ENCODE measurements around the gene ZBTB48.
A peak's percentile ranks its signal among the peaks of the same experiment; 100 is the strongest.
"Not testable (repeated sequence)": the region's sequence is repeated elsewhere in the genome, so short reads cannot be mapped to it uniquely, and the experiment has no call there.

Gene ZBTB48

GRCh38 chr1:6579374-6580118, at the start of gene ZBTB48:
Gene ZBTB48 (plus strand): TSS chr1:6579994. CDS start chr1:6580610, 616 bp downstream.
- DNase-seq: peak; percentile 97

GRCh38 chr1:6530504-6531160, 49.2 kb upstream of the ZBTB48 start:
- DNase-seq: no peak

- DNase-seq: no peak
Observed at GRCh38 chr1:6531996-6532395, 47.8 kb upstream of the ZBTB48 start.

- no peak for DNase-seq
Observed at GRCh38 chr1:6534248-6534822, 45.5 kb upstream of the ZBTB48 start.

GRCh38 chr1:6535214-6535613, 44.6 kb upstream of the ZBTB48 start:
- no peak for DNase-seq

GRCh38 chr1:6536291-6536690, 43.5 kb upstream of the ZBTB48 start:
- DNase-seq: no peak

- peak; percentile 52 for DNase-seq
Observed at GRCh38 chr1:6538956-6539355, 40.8 kb upstream of the ZBTB48 start.

- DNase-seq: peak; percentile 77
Observed at GRCh38 chr1:6544831-6545230, 35.0 kb upstream of the ZBTB48 start.

- DNase-seq: peak; percentile 12
Observed at GRCh38 chr1:6545276-6546112, 34.3 kb upstream of the ZBTB48 start.

GRCh38 chr1:6546326-6546725, 33.5 kb upstream of the ZBTB48 start:
- no peak for DNase-seq

- DNase-seq: peak; percentile 15
Observed at GRCh38 chr1:6547301-6547700, 32.5 kb upstream of the ZBTB48 start.

GRCh38 chr1:6554031-6554906, 25.5 kb upstream of the ZBTB48 start, which contains the start of gene NOL9:
Gene NOL9 (minus strand): TSS chr1:6554513. CDS start chr1:6554502, 11 bp downstream.
- DNase-seq: peak; percentile 89

- no peak for DNase-seq
Observed at GRCh38 chr1:6554907-6555778, 24.7 kb upstream of the ZBTB48 start, which contains the start of gene TAS1R1. Gene TAS1R1 (plus strand): TSS chr1:6555307. CDS start chr1:6555374, 67 bp downstream.

- DNase-seq: no peak
Observed at GRCh38 chr1:6557597-6557996, 22.2 kb upstream of the ZBTB48 start.

- DNase-seq: not testable (repeated sequence)
Observed at GRCh38 chr1:6559161-6559560, 20.6 kb upstream of the ZBTB48 start.

- DNase-seq: no peak
Observed at GRCh38 chr1:6560267-6560666, 19.5 kb upstream of the ZBTB48 start.

- no peak for DNase-seq
Observed at GRCh38 chr1:6569033-6569432, 10.8 kb upstream of the ZBTB48 start.

GRCh38 chr1:6570100-6570499, 9.7 kb upstream of the ZBTB48 start:
- no peak for DNase-seq

GRCh38 chr1:6570987-6571386, 8.8 kb upstream of the ZBTB48 start:
- no peak for DNase-seq

GRCh38 chr1:6572653-6573383, 7.0 kb upstream of the ZBTB48 start:
- no peak for DNase-seq
